GM12873 (cell line): ENCODE measurements around the gene RFX1.

Source experiments
- TF ChIP-seq, protein P1 (sequence below): IDR thresholded peaks from 2 replicates; pipeline ENCODE4 v1.5.1; 2012; ENCODE audit warnings: low read depth, mild to moderate bottlenecking, moderate library complexity, low read length, control low read depth; ENCODE audit not compliant: insufficient read depth; ENCODE audit errors: missing control alignments

RFX1 gene

DNA sequence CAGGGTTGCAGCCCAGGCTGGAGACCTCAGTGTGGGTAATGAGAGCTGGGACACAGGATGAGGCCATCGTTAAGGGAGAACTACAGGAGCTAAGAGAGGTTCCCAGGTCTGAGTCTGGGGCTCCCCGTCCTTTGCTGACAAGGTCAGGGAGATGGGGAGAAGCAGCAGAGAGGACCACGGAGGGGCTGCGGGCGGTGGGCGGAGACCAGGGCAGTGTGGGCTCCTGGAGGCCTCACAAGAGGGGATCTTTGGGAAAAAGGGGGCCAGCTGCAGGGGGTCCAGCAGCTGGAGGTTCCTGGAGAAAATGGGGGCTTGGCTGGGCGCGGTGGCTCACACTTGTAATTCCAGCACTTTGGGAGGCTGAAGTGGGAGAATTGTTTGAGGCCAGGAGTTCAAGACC lies 16.0 kb downstream of the RFX1 start:
- TF ChIP-seq, protein P1, sequence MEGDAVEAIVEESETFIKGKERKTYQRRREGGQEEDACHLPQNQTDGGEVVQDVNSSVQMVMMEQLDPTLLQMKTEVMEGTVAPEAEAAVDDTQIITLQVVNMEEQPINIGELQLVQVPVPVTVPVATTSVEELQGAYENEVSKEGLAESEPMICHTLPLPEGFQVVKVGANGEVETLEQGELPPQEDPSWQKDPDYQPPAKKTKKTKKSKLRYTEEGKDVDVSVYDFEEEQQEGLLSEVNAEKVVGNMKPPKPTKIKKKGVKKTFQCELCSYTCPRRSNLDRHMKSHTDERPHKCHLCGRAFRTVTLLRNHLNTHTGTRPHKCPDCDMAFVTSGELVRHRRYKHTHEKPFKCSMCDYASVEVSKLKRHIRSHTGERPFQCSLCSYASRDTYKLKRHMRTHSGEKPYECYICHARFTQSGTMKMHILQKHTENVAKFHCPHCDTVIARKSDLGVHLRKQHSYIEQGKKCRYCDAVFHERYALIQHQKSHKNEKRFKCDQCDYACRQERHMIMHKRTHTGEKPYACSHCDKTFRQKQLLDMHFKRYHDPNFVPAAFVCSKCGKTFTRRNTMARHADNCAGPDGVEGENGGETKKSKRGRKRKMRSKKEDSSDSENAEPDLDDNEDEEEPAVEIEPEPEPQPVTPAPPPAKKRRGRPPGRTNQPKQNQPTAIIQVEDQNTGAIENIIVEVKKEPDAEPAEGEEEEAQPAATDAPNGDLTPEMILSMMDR, result no peak

DNA sequence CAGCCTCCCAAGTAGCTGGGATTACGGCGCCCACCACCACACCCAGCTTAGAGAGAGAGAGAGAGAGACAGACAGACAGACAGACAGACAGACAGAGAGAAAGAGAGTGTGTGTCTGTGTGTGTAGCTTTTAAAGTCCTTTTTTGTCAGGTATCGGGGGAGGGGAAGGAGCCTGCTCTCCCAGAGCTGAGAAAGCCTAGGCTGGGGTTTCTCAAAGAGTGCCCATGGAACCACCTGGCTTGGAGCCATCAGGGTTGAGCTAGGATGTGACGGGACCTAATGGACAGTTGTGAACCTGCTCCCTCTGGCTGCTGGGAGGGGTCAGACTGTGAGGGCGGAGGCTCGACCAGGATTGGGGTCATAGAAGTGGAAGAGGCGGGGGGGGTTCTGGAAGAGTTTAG lies 16.6 kb downstream of the RFX1 start:
- TF ChIP-seq, protein P1, result no peak

DNA sequence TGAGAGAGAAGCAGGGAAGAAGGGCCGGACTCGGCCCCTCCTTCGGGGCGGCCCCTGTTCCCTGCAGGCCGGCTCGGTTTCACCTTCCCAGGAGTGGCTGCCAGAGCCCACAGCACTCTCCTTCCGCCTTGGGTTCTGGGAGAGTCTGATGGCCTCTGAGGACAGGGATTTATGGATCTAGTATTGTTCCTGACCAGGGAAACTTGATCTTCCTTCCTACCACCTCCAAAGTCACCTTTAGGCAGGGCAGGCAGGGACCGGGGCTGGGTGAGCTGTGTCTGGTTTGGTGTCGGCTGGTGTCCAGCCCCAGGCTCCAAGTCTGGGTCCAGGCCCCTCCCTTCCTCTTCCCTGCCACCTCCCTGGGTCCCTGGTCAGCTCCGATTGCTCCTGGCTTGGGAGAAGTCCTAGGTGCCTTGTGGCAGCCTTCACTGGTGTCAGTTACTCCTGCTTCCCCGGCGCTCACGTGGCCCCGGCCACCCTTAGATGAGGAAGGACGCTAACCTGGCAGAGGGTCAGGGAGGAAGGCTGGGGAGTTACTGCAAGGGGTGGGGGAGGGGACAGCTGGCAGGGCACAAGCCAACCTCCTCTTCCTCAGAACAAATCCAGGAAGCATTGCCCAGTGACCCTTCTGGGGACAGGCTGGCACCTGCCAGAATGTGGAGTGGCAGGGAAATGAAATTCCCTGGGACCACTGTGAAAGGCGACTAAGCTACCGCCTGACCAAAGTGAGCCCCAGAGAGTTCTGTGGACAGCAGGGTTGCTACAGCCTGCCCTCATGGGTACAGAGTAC lies 18.8 kb downstream of the RFX1 start:
- TF ChIP-seq, protein P1, result no peak

DNA sequence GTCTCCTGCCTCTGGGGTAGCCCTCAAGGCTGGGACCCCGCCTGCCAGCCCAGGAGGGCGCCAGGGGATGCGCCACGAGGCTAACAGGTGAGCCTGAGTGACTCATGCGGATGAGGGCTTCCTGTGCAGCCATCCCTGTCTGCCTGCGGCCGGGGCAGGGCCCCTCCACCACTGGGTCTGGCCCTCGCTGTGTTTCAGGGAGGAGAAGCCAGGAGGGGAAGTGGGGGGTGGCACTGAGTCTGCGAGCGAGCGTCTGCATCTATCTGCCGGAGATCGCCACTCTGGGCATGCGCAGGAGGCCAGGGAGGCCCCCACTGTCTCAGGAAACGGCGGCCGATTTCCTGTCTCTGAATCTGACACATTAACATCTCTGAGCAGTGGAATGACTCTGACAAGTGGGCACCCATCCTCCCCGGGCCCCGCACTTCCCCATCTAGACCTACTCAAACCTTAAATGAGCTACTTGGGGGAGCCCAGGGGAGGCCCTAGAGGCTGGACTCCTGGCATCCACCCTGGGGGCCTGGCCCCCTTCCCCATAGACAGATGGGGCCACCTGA lies 19.7 kb downstream of the RFX1 start:
- TF ChIP-seq, protein P1, result no peak

DNA sequence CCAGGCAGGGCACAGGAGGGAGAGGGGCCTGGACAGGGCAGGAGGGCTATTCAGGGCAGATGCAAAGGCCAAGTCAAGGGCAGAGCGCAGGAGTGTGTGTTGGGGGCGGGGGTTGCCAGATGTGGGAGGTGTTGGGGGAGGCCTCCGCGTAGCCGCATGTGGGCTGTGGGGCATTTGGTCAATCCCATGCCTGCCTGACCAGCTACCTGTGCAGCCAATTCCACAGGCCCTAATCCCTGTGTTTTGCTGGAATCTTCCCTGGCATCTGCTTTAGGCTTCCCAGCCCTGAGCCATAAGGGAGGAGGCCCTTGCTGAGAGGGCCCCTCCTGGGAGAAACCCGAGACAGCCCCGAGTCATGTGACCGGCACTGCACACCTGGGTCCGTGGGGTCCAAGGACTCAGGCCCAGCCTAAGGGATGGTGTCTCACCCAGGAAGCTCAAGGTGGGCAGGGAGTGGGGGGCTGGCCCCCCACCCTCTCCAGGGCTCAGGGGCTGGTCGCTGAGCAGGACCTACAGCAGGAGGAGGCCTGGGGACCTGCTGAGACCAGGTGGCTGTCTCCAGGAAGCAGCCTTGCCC lies 20.3 kb downstream of the RFX1 start:
- TF ChIP-seq, protein P1, result no peak

DNA sequence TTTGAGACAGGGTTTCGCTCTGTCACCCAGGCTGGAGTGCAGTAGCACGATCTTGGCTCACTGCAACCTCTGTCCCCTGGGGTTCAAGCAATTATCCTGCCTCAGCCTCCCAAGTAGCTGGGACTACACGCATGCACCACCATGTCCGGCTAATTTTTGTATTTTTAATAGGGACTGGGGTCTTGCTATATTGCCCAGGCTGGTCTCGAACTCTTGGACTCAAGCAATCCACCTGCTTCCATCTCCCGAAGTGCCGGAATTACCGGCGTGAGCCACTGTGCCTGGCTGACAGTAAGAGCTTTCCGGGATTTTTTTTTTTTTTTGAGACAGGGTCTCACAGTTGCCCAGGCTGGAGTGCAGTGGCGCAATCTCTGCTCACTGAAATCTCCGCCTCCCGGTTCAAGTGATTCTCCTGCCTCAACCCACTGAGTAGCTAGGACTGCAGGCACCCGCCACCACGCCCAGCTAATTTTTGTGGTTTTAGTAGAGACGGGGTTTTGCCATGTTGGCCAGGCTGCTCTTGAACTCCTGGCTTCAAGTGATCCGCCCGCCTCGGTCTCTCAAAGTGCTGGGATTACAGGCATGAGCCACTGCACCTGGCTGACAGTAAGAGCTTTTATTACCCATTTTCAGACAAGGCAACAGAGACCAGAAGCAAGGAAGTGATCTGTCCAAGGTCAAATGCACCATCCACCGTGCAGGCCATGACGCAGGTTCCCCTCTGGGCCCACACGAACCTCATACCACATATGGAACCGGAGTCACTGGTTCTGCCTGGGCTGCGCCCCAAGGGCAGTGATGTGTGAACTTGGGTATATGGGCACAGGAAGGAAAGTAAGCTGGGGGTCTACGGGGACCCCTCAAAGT lies 21.0 kb downstream of the RFX1 start:
- TF ChIP-seq, protein P1, result no peak

DNA sequence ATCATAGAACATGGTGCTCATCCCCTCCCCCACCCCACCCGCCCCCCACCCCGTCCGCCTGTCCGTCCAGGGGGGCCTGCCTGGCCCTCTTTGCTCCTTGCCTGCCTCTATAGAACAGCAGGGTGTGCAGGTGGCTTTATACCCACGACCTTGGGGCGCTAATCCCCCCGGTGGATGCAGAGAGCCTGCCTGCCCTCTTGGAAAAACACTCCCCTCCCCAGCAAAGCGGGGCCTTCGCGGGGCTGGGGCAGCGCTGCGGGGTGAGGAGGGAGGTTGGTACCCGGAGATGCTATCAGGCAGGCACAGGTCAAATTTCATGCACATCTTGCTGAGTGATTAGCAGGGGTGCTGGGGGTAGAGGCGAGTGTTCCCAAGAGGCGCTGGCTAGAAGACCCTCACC lies 21.9 kb downstream of the RFX1 start:
- TF ChIP-seq, protein P1, result no peak
